Measurements from ENCODE around the gene EFCAB11. TPM values are rescaled to one million over a fixed set of nuclear protein-coding genes. Genes with fewer than 3 reads are reported as not detected.

The EFCAB11 gene
- total and polyA plus RNA-seq, 2 donors (not counting 3 experiments of a cell fraction or from before 2014, with no cell fraction given), result 2.8 to 6.3 TPM

- ChIA-PET POLR2A (no interaction called here), CTCF (interaction anchor here (2.9 kb wide), 1 partner anchor 23 kb away, joined by 10 read pairs; no protein-coding TSS in a partner anchor)
- DNase-seq (ENCODE audit: low read depth, low spot score) (no peak), FAIRE-seq (no peak)
- Histone ChIP-seq H3K4me1 (ENCODE audit: control insufficient read depth, extremely low read depth, insufficient read depth, low read length) (no peaks in the 10 kb centered on the region), H3K4me2 (ENCODE audit: insufficient read depth, low read length) (no peak overlapping the region), H3K9me3 (replicated peaks; ENCODE audit: control insufficient read depth, insufficient read depth, low read length) (no peaks in the 10 kb centered on the region), H3K27ac (ENCODE audit: insufficient read depth, low read depth, low read length) (no peak overlapping the region), H3K4me3 (replicated peaks in 1 of 3; ENCODE audit: insufficient read depth in 1 of 3, low read depth in 1 of 3, low read length in 3 of 3) (no peak overlapping the region), H3K79me2 (ENCODE audit: control insufficient read depth, insufficient read depth, low read length) (no peaks in the 10 kb centered on the region), H3K36me3 (ENCODE audit: control insufficient read depth in 2 of 2, extremely low read depth in 1 of 2, insufficient read depth in 2 of 2, low read length in 2 of 2) (peaks cover 5 to 8% of the 10 kb centered on the region in 2 experiments), H4K20me1 (replicated peaks; ENCODE audit: control insufficient read depth, extremely low read depth, insufficient read depth, low read length) (no peaks in the 10 kb centered on the region), H3K27me3 (ENCODE audit: control insufficient read depth in 2 of 2, insufficient read depth in 2 of 2, low read length in 2 of 2) (no peaks in the 10 kb centered on the region), H2AFZ (ENCODE audit: low read depth, low read length) (no peak overlapping the region), H3K9ac (replicated peaks; ENCODE audit: extremely low read depth, insufficient read depth, low read length) (no peak overlapping the region), H3K9me1 (replicated peaks; ENCODE audit: control insufficient read depth, extremely low read depth, insufficient read depth, low read length) (no peaks in the 10 kb centered on the region)
- no TSS peak for BruUV-seq (replicated peaks)
- dilution Hi-C loops (cut with MboI; ENCODE audit: extremely low pct_ligation_motif_present, low sequenced_read_pairs) (no loop called here), intact Hi-C loops (cut with micrococcal nuclease) (no loop called here)
- no peak for TF ChIP-seq JUN (IDR thresholded peaks at IDR 0.05; ENCODE audit: borderline replicate concordance, insufficient read depth, insufficient read length, low read depth)
- TF ChIP-seq POLR2A (IDR thresholded peaks at IDR 0.05; ENCODE audit: low read depth, low read length), result no peak
- no peak for TF ChIP-seq FOS (IDR thresholded peaks at IDR 0.05; ENCODE audit: borderline replicate concordance, insufficient read depth, low read length)
- TF ChIP-seq EZH2 (IDR thresholded peaks at IDR 0.05; ENCODE audit: borderline replicate concordance, low read depth, low read length, severe bottlenecking), result no peak
- no peak for TF ChIP-seq MAX (IDR thresholded peaks at IDR 0.05; ENCODE audit: insufficient read depth, insufficient read length)
- no peak for TF ChIP-seq MYC (IDR thresholded peaks at IDR 0.05; ENCODE audit: low read depth, low read length)
- no peak for TF ChIP-seq POLR2AphosphoS5 (IDR thresholded peaks at IDR 0.05; ENCODE audit: insufficient read depth, low read depth, low read length)
- no peak for TF ChIP-seq GATA2 (IDR thresholded peaks at IDR 0.05; ENCODE audit: insufficient read depth, insufficient read length, low read depth, low read length)
- TF ChIP-seq CTCF (IDR thresholded peaks at IDR 0.05; ENCODE audit: extremely low read depth in 1 of 2, insufficient read depth in 1 of 2, low read depth in 1 of 2, low read length in 2 of 2), result no peak
Observed at GRCh38 chr14:89996963-89997362, 42.4 kb upstream of the EFCAB11 start.

Data from endothelial cell of umbilical vein (primary cell).